DMS53 treated with DMSO at 0.1 percent for 48 hours (cell line): ENCODE results near the gene ILDR1.
A peak's percentile ranks its signal among the peaks of the same experiment; 100 is the strongest.

Source experiments
- DNase-seq: peaks from one replicate; lab custom pipeline; 2025; ENCODE audit not compliant: unreplicated experiment; lab: John Stamatoyannopoulos, UW

ILDR1 gene

DNA sequence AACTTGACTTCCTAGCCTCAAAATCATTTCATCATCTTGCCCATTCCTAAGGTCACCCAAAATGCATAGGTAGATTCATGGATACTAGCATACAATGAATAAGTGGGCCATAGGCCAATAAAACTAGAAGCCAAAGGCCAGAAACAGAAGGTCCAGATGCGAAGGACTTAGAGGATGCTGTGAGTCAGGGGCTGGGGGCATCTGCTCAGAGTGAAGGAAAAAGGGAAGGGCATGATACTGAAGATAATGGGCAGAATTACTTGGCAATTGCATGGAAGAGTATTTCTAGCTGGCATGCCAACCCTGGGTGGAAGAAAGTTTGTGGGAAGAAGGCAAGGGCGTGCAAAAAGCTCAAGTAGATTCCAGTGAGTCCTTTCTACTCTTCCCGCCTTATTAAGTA lies 27.5 kb downstream of the ILDR1 start:
- DNase-seq, result no peak

DNA sequence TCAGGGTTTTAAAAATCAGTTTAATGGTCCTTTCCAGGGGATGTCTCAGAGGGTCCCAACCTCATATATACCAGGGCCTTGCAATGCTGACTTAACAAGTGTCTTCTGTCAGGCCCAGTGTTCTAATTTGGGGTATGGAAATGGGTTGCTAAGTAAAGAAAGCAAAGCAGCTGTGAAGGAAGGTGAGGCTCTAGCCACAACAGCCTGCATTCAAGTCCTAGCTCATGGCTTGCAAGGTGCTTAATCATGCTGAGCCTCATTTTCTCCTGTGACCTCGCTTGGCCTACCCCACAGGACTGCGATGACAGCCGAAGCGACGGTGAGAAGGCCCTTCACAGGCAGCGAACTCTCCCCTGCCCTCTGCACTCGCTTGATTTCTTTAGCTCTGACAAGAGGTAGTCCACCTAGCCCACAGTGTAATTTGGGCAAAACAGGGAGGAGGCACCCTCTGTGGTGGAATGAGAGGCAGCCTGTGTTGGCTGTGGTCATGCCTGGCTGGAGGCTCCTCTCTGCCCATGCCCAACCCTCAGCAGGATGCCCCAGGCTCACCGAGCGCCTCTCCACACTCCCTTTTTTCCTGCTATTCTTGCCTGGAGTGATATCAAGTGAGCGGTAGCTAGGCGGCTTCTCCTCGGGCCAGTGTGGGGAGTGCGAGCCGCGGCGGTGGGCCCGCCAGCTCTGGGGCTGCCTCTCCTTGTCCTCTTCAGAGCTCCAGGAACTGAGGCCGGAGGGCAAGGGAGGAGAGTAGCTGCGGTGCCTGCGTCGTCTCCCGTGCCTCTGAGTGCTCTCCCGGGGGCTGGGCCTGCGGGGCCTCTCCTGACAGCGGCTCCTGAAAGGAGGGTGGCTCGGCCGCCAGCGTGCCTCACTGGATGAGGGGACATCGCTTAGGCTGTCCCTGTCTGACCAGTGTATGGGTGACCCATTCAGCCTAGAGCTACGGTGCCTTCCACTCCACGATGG lies 29.2 kb downstream of the ILDR1 start:
- no peak for DNase-seq

DNA sequence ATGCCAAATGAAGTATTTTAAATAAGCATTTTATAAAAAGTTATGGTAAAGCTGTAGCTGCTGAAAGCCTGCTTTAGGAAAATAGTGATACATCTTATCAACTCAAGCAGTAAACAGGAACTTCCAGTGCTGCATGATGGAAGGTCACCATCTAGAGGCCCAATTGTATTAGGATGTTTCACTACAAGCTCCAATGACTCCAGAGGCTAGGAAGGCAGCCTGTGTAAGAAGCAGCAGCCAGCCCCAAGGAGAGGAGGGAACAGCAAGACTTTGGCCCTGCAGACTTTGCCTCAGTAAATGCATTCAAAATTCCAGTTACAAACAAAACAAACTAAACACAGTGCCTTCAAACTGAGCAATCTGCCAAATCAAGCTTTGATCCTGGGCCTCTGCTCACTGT lies 32.1 kb downstream of the ILDR1 start:
- no peak for DNase-seq

DNA sequence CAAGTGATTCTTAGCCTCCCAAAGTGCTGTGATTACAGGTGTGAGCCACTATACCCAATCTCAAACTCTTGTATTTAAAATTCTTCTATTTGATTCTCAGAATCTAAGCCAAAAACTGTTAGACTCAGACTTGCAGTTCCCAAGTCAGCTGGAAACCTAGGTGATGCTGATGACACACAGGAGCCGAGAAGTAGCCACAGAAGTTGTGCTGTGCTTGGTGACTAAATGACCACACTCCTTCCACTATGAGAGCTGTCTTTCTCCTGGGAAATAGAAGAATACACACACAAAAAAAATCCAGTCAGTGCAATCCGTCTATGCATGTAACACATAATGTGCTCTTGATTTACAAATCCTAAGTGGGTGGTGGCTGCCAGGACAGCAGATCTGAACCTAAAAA lies 33.9 kb downstream of the ILDR1 start:
- DNase-seq, result no peak

DNA sequence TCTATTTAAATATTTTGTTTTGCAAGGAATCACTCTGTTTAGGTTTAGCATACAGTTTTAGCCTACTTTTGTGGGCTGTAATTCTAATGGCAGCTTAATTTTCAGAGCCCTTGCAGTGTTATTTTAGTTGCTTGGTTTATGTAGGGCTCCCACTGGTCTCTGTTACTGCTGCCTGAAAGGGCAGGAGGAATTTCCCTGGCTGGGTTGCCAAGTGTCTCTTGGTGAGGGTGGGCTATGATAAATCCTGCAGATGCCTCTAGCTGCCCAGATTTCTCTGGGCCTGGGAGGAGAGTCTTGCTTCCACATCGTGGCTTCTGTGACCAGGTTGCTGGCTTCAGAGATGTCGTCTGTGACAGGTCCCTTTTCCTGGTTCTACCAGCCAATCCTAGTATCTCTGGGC lies 36.2 kb downstream of the ILDR1 start:
- no peak for DNase-seq

DNA sequence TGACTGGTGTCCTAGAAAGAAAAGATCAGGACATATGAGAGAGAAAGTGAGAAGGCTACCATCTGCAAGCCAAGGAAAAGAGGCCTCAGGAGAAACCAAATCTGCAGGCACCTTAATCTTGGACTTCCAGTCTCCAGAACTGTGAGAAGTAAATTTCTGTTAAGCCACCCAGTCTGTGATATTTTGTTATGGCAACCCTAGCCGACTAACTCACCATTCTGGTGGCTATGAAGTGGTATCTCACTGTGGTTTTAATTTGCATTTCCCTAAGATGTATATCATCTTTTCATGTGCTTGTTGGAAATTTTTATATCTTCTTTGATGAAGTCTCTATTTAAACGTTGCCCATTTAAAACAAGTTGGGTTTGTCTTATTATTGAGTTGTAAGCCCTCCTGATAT lies 40.6 kb downstream of the ILDR1 start:
- DNase-seq, result no peak

DNA sequence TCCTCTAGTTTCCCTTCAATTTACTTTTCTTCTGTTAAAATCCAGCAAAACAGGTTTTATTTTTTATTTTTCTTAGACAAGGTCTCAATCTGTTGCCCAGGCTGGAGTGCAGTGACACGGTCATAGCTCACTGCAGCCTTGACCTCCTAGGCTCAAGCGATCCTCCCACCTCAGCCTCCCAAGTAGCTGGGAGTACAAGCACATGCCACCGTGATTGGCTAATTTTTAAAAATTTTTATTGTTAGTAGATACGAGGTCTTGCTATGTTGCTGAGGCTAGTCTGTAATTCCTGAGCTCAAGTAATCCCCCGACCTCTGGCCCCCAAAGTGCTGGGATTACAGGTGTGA lies 41.6 kb downstream of the ILDR1 start:
- no peak for DNase-seq

DNA sequence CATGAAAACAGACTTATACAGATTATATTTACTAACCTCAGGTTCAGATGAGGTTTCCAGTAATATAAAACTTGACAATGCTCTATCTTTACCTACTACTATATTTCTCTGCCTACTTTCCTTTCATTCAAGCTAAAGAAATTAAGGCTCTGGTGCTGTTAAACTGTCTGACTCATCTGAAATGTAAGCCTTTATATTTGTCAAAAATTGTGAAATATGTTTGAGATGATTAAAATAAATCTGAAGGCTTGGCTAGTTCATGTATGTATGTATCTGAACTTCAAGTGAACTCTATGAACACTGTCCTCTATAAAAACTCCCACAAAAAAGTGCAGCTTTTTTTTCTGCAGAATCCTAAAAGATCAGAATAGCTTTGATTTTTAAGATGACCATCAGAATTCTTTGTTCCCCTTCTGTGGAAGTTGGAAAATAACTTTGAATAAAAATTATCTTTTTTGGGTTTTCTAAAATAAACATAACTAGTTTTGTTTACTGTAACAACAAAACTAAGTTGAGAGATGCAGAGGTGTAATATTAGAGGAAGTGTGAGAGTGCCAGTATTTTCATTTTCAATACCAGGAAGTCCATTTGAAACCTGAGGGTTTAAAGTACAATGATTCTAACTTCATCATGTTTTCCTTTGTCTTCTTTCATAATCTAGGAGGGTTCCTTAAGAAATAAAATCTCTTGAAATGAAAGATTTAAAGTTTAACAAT lies 42.2 kb downstream of the ILDR1 start:
- no peak for DNase-seq

DNA sequence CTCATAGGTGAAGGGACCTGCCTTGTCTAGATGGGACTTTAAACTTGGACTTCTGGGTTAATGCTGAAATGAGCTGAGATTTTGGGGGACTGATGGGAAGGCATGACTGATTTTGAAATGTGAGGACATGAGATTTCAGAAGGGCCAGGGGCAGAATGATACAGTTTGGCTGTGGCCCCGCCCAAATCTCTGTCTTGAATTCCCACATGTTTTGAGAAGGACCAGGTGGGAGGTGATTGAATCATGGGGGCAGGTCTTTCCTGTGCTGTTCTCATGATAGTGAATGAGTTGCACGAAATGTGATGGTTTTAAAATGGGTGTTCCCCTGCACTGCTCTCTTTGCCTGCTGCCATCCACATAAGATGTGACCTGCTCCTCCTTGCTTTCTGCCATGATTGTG lies 42.8 kb downstream of the ILDR1 start:
- no peak for DNase-seq

DNA sequence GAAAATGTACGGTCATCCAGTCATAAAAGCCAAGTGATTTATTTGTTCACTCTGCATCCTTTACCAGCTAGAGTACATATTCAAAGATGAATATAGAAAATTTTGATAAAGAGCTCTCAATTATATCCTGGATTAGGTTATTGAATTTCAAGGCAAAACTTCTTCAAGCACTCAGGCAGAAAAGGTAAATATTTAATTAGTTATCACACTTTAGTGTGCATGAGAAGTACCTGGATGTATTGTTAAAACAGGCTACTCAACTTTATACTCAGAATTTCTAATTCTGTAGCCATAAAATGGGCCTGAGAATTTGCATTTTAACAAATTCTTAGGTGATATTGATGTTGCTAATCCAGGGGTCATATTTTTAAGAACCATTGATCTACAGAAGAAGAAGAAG lies 45.3 kb downstream of the ILDR1 start:
- DNase-seq, result peak; percentile 66

DNA sequence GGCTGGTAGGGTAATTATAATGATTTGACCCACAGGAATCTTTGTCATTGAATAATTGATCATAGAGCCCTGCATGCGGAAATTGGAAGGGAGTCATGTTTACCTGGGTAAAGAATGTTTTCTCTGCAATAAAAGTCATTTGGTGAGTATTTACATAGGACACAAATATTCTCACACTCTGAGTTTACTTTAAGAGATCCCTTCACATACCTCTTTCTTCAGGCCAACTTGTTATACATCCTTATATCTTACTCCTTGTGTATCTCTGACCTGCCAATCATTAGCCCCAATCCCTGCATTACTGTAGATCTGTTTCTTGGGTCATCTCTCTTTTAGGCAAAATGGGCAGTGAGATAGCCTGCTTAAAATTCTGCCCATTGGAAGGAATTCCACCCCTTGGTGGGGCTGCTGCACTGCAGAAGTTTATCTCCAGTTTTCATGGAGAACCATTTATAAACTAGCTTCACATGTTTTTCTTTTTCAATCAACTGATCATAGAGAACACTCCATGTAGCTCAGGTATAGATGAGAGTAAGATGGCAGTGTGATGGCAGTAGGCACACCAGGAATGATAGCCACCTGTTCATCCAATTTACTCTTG lies 46.2 kb downstream of the ILDR1 start:
- DNase-seq, result no peak

DNA sequence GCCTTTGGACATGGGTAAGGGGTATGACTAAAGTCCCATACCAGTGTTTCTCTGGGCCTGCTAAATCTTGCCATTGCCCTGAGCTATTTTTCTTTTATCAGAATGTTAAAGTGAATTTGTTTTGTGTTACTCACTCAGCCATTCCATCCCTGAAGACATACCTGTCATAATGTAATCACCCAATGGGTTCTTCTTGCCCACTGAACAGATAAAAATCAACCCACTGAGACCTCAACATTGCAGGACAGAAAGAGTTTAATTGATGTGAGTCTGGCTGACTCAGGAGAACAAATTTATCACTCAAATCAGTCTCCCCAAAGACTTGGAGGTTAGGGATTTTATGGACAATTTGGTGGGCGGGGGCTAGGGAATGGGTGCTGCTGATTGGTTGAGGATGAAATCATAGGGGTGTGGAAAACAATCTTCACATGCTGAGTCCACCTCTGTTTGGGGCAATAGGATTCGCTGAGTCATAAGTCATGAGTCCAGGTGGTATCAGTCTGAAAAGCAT lies 47.4 kb downstream of the ILDR1 start:
- DNase-seq, result no peak

DNA sequence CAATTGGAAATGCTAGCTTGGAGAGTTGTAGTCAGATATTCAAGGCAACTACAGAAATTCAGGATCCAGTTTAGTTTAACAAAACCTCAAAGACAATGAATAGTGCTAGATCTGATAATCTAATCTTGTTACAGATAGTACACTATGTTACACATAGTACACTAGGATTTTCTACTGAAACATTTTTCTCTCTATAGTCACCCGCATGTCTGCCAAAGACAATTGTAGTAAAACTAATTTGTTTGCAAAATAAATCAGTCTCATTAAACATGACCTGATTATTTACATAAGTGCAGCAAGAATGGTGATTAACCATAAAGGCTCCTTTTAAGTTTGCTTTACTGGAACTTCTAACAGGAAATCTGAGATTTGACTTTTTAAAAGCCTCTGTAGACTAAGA lies 52.0 kb downstream of the ILDR1 start:
- DNase-seq, result no peak

DNA sequence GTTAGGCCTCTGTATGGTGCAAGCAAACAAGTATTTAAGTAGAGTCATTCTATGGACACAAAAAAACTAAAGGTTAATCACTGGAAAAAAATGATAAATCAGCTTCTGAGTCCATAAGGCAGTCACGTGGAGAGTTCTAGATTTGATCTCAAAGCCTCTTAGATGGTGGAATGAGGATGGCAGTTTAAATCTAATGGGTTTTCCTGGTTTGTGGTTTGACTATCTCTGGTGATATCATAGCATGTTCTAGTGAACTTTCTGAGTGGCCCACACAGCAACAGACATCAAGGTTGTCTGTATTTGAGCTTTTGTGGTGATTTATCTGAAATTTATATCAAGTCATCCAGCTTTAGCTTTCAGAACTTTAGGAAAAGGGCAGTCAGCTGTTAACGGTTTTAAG lies 52.4 kb downstream of the ILDR1 start:
- no peak for DNase-seq

DNA sequence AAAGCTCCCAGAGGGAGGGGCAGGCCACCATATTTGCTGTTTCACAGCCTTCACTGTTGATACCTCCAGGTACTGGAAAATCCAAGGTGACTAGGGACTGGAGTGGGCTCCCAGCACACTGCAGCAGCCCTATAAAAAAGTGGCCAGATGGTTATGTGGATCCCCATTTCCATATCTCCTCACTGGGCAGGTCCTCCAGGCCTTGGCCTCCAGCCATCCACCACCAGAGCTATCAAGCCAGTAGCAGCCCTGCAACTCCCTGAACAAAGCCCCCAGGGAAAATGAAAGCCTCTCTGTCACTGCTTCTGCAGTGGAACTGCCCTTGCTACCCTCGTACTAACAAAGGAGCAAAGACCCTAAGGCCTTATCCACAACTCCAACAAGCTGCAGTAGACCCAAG lies 58.4 kb downstream of the ILDR1 start:
- DNase-seq, result no peak

DNA sequence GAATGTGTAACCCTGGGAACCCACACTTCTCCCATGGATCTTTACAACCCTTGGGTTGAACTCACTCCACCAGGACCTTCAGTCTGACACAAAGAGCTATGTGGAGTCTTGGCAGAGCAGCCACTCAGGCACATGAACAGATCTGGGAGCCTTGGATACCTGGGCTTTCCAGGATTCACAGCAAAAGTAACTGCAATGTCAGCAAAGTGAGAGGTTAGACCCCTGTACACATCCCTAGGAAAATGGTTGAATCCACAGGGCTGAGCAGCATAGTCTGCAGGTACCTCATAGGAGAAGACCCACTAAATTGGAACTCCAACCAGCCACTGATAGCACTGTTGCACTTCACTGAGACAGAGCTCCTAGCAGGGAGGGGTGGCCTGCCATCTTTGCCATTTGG lies 59.6 kb downstream of the ILDR1 start:
- DNase-seq, result no peak

DNA sequence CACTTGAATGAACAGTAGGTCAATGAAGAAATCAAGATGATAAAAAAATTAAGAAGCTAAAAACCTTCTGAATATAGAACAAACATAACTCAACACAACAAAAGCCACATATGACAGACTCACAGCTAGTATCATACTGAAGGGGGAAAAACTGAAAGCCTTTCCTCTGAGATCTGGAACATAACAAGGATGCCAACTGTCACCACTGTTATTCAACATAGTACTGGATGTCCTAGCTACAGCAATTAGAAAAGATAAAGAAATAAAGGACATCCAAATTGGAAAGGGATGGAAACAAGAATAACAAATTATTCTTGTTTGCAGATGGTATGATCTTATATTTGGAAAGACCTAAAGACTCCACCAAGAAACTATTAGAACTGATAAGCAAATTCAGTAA lies 60.8 kb downstream of the ILDR1 start:
- DNase-seq, result no peak

DNA sequence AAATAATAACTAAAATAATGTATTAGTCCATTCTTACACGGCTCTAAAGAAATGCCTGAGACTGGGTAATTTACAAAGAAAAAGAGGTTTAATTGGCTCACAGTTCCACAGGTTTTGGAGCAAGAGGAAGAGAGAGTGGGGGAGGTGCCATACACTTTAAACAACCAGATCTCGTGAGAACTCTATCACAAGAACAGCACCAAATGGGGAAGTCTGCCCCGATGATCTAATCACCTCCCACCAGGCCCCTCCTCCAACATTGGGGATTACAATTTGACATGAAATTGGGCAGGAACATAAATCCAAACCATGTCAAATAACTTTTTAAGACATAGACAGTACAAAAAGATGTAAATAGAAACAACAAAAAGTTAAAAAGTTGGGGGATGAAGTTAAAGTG lies 63.2 kb downstream of the ILDR1 start:
- DNase-seq, result no peak

DNA sequence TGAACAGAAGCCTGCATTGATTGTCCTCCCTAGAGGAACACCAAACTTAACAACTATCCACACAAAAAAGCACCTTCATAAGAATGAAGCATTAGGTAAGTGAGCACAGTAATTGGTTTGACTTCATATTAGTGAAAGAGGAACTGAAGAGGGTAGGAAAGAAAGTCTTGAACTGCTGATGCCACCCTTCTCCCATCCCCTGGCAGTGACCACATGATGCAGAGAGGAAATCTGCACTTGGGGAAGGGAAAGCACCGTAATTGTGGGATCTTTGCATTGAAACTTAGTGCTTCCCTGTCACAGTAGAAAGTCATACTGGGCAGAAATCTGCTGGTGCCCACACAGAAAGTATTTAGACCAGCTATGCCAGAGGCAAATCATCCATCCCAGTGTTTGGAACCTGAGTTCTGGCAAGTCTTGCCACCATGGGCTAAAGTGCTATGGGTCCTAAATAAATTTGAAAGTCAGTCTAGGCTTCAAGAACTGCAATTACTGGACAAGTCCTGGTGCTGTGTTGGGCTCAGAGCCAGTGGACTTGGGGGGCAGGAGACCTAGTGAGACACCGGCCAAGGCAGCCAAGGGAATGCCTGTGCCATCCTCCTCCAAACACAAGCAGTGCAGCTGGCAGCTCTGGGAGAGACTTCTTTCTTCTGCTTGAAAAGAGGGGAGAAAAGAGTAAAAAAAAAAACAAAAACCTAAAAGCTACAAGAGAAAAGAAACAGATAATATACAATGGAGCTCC lies 64.2 kb downstream of the ILDR1 start:
- no peak for DNase-seq

DNA sequence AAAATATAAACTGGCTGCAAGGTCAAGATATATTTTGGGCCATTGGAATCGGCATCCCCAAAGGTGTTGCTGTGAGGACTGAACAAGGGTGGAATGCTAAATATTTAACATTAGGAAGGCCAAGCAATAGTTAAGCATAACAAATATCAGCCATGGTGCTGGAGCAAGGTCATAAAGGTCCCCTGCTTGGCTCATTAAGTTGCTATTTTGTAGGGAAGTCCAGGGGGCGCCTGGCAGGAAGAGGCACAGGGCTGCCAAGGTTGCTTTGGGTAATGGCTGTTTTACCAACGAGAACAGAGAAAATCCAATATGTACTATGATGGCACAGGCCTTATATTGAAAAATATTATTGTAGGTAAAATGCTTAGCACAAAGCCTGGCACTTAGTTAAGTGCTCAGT lies 65.7 kb downstream of the ILDR1 start:
- no peak for DNase-seq

DNA sequence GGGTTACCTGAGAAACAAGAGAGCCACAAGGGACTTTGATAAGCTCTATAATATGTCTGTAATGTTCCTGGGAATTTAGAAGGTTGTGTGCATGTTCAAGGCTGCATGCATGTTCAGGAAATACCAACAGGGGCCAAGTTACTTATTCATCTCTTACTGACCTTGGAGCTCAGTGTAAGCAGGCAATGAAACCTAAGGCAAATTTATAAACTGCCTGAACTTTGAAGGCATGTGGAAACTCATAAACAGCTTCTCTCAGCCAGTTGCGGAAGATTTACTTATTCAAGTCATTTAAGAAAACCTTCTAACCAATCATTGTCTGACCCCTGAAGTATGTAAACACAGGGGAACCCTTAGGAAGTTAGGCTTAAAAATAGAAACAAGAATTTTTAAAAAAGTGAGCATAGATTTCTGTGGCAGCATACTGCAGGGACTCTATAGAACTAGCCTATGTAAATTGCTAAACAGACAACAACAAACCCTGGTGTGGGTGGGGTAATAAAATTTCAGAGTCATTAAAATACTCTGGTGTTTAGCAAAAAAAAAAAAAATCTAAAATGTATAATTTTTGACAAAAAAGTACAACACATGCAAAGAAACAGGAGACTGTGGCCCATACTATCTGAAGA lies 70.6 kb downstream of the ILDR1 start:
- DNase-seq, result no peak
